Prostate gland (tissue), 2 donors: ENCODE results near the gene VEZF1. TPM values are rescaled to one million over a fixed set of nuclear protein-coding genes. Genes with fewer than 3 reads are reported as not detected.

Experiments
- DNase-seq: peaks from one replicate; pipeline ENCODE4 v3.0.0-alpha.2; 2019; ENCODE audit warnings: low spot score
- H3K27ac ChIP-seq, 2 donors: fragments of 200-600 bp; sonication (generic); 2 replicates each; pipeline ENCODE4 v1.5.1; 2017 to 2019
- H3K27me3 ChIP-seq: fragments of 200-600 bp; sonication (generic); replicated peaks from 2 replicates; pipeline ENCODE4 v1.5.1; 2019; ENCODE audit not compliant: insufficient read depth
- H3K36me3 ChIP-seq, 2 donors: fragments of 200-600 bp; sonication (generic); 1 replicate in 1 of 2; 2 replicates in 1 of 2; pipeline versions ENCODE4 v1.5.1 to v1.8.1; 2017 to 2019
- H3K4me1 ChIP-seq: fragments of 200-600 bp; sonication (generic); replicated peaks from 2 replicates; pipeline ENCODE4 v1.5.1; 2019
- H3K4me3 ChIP-seq, 2 donors: fragments of 200-600 bp; sonication (generic); 2 replicates each; pipeline ENCODE4 v1.5.1; 2017 to 2019
- H3K9me3 ChIP-seq: fragments of 200-600 bp; sonication (generic); 2 replicates; pipeline ENCODE4 v1.5.1; 2017
- CTCF ChIP-seq, 4 experiments: fragments of 200-600 bp in 2 of 4; fragments of 450-650 bp in 2 of 4; sonication (generic) in 2 of 4; IDR thresholded peaks; 1 replicate in 3 of 4; 2 replicates in 1 of 4; pipeline ENCODE4 v1.5.1; 2016 to 2019; ENCODE audit warnings: antibody characterized with exemption in 4 of 4, mild to moderate bottlenecking in 2 of 4, moderate library complexity in 2 of 4
- POLR2A ChIP-seq: fragments of 450-650 bp; IDR thresholded peaks from one replicate; pipeline ENCODE4 v1.6.1; 2016; ENCODE audit warnings: antibody characterized with exemption, mild to moderate bottlenecking
- POLR2AphosphoS5 ChIP-seq: sonication (generic); formaldehyde crosslinking; IDR thresholded peaks from one replicate; pipeline ENCODE4 v1.6.1; 2017; ENCODE audit warnings: antibody characterized with exemption
- WGBS: methylation state at CpG from one replicate; pipeline ENCODE4 v1.1.5; 2018; 5-methylcytosine and 5-hydroxymethylcytosine counted together
- intact Hi-C: fragments of 100-400 bp; cut with DNase I; formaldehyde crosslinking; loops from one replicate; pipeline ENCODE4 v1.14.2; 2022
- total RNA-seq, 2 donors: library from RNA; depleted of rRNA; stranded (reverse); fragments of >200 nt; gene quantifications; one replicate each; pipeline ENCODE4 v1.1.0, GENCODE V29; 2016

VEZF1 gene
- 10 to 100 TPM; 84.9 to 91.1 TPM for total RNA-seq

GRCh38 chr17:57987581-57988300 is at the start of gene VEZF1:
VEZF1 (minus strand) TSS chr17:57988254; CDS start chr17:57988111, 143 bp downstream.
- H3K4me1 ChIP-seq: peaks cover 4% of the 10 kb centered on the region

GRCh38 chr17:58032691-58033415 is 44.8 kb upstream of the VEZF1 start:
- H3K27me3 ChIP-seq: no peaks in the 10 kb centered on the region
- TF ChIP-seq CTCF (IDR thresholded peaks at IDR 0.05): no peak
- TF ChIP-seq POLR2A: no peak
- no peak for TF ChIP-seq POLR2AphosphoS5
- H3K9me3 ChIP-seq: no peaks in the 10 kb centered on the region
- intact Hi-C loops: no loop called here
- 64% methylated on average over 6 of the region's 6 CpGs for WGBS
- H3K36me3 ChIP-seq: no peaks in the 10 kb centered on the region
- no peak overlapping the region for H3K27ac ChIP-seq
- no peak overlapping the region for H3K4me3 ChIP-seq
- DNase-seq: no peak
- no peaks in the 10 kb centered on the region for H3K4me1 ChIP-seq

More at GRCh38 chr17:57987581-57988300, at the start of gene VEZF1:
- peak; percentile 65 for DNase-seq
- H3K27ac ChIP-seq: peak within 1 kb of the TSS; percentile 93 to 96
- no peaks in the 10 kb centered on the region for H3K9me3 ChIP-seq
- TF ChIP-seq POLR2AphosphoS5: peak; percentile 20
- no peak for TF ChIP-seq CTCF (IDR thresholded peaks at IDR 0.05)
- peak; percentile 42 for TF ChIP-seq POLR2A
- no peaks in the 10 kb centered on the region for H3K36me3 ChIP-seq
- intact Hi-C loops: loop anchor here (2.0 to 5.0 kb wide), 2 partner anchors 41 to 95 kb away; no protein-coding TSS in a partner anchor
- WGBS: under 1% methylated on average over 53 of the region's 74 CpGs
- H3K4me3 ChIP-seq: peak within 1 kb of the TSS; percentile 80
- no peaks in the 10 kb centered on the region for H3K27me3 ChIP-seq

GRCh38 chr17:58028578-58028977 is 40.5 kb upstream of the VEZF1 start:
- H3K9me3 ChIP-seq: no peaks in the 10 kb centered on the region
- intact Hi-C loops: no loop called here
- no peak overlapping the region for H3K27ac ChIP-seq
- TF ChIP-seq POLR2AphosphoS5: no peak
- no peak for TF ChIP-seq POLR2A
- no peak for TF ChIP-seq CTCF (IDR thresholded peaks at IDR 0.05)
- H3K4me3 ChIP-seq: no peak overlapping the region
- no peak for DNase-seq
- no peaks in the 10 kb centered on the region for H3K36me3 ChIP-seq
- H3K4me1 ChIP-seq: no peaks in the 10 kb centered on the region
- H3K27me3 ChIP-seq: no peaks in the 10 kb centered on the region

GRCh38 chr17:58020401-58020800 is 32.3 kb upstream of the VEZF1 start:
- H3K9me3 ChIP-seq: no peaks in the 10 kb centered on the region
- 89% methylated on average over 9 of the region's 9 CpGs for WGBS
- H3K4me3 ChIP-seq: no peak overlapping the region
- TF ChIP-seq POLR2A: no peak
- TF ChIP-seq CTCF (IDR thresholded peaks at IDR 0.05): no peak
- no peak for TF ChIP-seq POLR2AphosphoS5
- H3K36me3 ChIP-seq: no peaks in the 10 kb centered on the region
- no peaks in the 10 kb centered on the region for H3K4me1 ChIP-seq
- intact Hi-C loops: no loop called here
- no peak for DNase-seq
- H3K27ac ChIP-seq: no peak overlapping the region
- H3K27me3 ChIP-seq: no peaks in the 10 kb centered on the region
